Measurements from ENCODE around the gene ITPRIPL2. TPM values are rescaled to one million over a fixed set of nuclear protein-coding genes. Genes with fewer than 3 reads are reported as not detected.
A peak's percentile ranks its signal among the peaks of the same experiment; 100 is the strongest.

ITPRIPL2 gene
- total and polyA plus RNA-seq, 2 of the 13 experiments (the other 11 are each of a cell fraction or from before 2014, with no cell fraction given) = 5.9 to 12.6 TPM

- no peak for DNase-seq (ENCODE audit: low spot score)
- 39% methylated on average over 4 of the region's 4 CpGs for WGBS (ENCODE audit: low lambda C conversion rate)
- Histone ChIP-seq H4K20me1 (ENCODE audit: insufficient read depth, low read length) (no peaks in the 10 kb centered on the region), H3K9me3 (ENCODE audit: low read length) (no peaks in the 10 kb centered on the region), H3K4me1 (ENCODE audit: insufficient read depth, low read length) (no peaks in the 10 kb centered on the region), H3K4me3 (replicated peaks in 1 of 3; ENCODE audit: insufficient read depth in 1 of 3, low read depth in 2 of 3, low read length in 3 of 3) (no peak overlapping the region), H3K27me3 (ENCODE audit: control insufficient read depth in 1 of 2, insufficient read depth in 2 of 2, low read length in 2 of 2) (peaks cover 2 to 34% of the 10 kb centered on the region in 2 experiments; a peak in 4 of 5 replicates), H3K79me2 (ENCODE audit: insufficient read depth, low read length) (no peaks in the 10 kb centered on the region), H3K36me3 (replicated peaks in 1 of 2; ENCODE audit: control insufficient read depth in 1 of 2, insufficient read depth in 2 of 2, low read length in 2 of 2) (no peaks in the 10 kb centered on the region), H2AFZ (ENCODE audit: low read length) (no peak overlapping the region), H3K4me2 (ENCODE audit: low read depth, low read length) (no peak overlapping the region), H3K27ac (ENCODE audit: extremely low read length, insufficient read depth, low read length) (no peak overlapping the region), H3K9ac (ENCODE audit: insufficient read depth, low read depth, low read length) (no peak overlapping the region)
- ChIA-PET CTCF (ENCODE audit: low intra/inter-chr PET ratio, low total read pairs) (no interaction called here), POLR2A (no interaction called here)
- in situ Hi-C loops (cut with HindIII; ENCODE audit: extremely low pct_ligation_motif_present, low pct_unique_long_range_greater_than_20kb) (loop anchor here (10.0 kb wide), 1 partner anchor 57 kb away; no protein-coding TSS in a partner anchor), intact Hi-C loops (cut with micrococcal nuclease; ENCODE audit: unreplicated experiment) (no loop called here)
- FAIRE-seq = peak; percentile 40
- ATAC-seq = no peak
- TF ChIP-seq RBAK (CRISPR knock-in tag; IDR thresholded peaks at IDR 0.05) (peak; percentile 96), GFI1 (CRISPR knock-in tag; IDR thresholded peaks at IDR 0.05; ENCODE audit: borderline replicate concordance) (no peak)
- BruUV-seq (replicated peaks) = no TSS peak
Measured at GRCh38 chr16:19147627-19148026, 33.9 kb downstream of the ITPRIPL2 start.

- Histone ChIP-seq H3K79me2 (ENCODE audit: insufficient read depth, low read length) (no peaks in the 10 kb centered on the region), H4K20me1 (ENCODE audit: insufficient read depth, low read length) (no peaks in the 10 kb centered on the region), H3K27ac (ENCODE audit: extremely low read length, insufficient read depth, low read length) (no peak overlapping the region), H3K9me3 (ENCODE audit: low read length) (no peaks in the 10 kb centered on the region), H3K27me3 (ENCODE audit: control insufficient read depth in 1 of 2, insufficient read depth in 2 of 2, low read length in 2 of 2) (peaks cover 0 to 29% of the 10 kb centered on the region in 2 experiments; a peak in 3 of 5 replicates), H3K4me3 (replicated peaks in 1 of 3; ENCODE audit: insufficient read depth in 1 of 3, low read depth in 2 of 3, low read length in 3 of 3) (no peak overlapping the region), H3K36me3 (replicated peaks in 1 of 2; ENCODE audit: control insufficient read depth in 1 of 2, insufficient read depth in 2 of 2, low read length in 2 of 2) (no peaks in the 10 kb centered on the region), H3K4me1 (ENCODE audit: insufficient read depth, low read length) (no peaks in the 10 kb centered on the region), H2AFZ (ENCODE audit: low read length) (no peak overlapping the region), H3K9ac (ENCODE audit: insufficient read depth, low read depth, low read length) (no peak overlapping the region), H3K4me2 (ENCODE audit: low read depth, low read length) (no peak overlapping the region)
- FAIRE-seq = no peak
- ChIA-PET POLR2A (no interaction called here), CTCF (ENCODE audit: low intra/inter-chr PET ratio, low total read pairs) (no interaction called here)
- no TSS peak for BruUV-seq (replicated peaks)
- no peak for DNase-seq (ENCODE audit: low spot score)
- no peak for ATAC-seq
- in situ Hi-C loops (cut with HindIII; ENCODE audit: extremely low pct_ligation_motif_present, low pct_unique_long_range_greater_than_20kb) = loop anchor here (10.0 kb wide), 1 partner anchor 57 kb away; no protein-coding TSS in a partner anchor
- 28% methylated on average over 5 of the region's 5 CpGs for WGBS (ENCODE audit: low lambda C conversion rate)
- intact Hi-C loops (cut with micrococcal nuclease; ENCODE audit: unreplicated experiment) = no loop called here
- TF ChIP-seq MLLT10 (CRISPR knock-in tag; IDR thresholded peaks at IDR 0.05) (no peak), PLRG1 (conservative IDR thresholded peaks at IDR 0.05) (no peak), SPEN (CRISPR knock-in tag; IDR thresholded peaks at IDR 0.05; ENCODE audit: low read depth) (no peak), TEAD3 (CRISPR knock-in tag; optimal IDR thresholded peaks at IDR 0.05; ENCODE audit: borderline replicate concordance) (no peak), ESRRA (CRISPR knock-in tag; IDR thresholded peaks at IDR 0.05; ENCODE audit: low read depth) (no peak), MTA1 (CRISPR knock-in tag; IDR thresholded peaks at IDR 0.05; ENCODE audit: borderline replicate concordance) (no peak), SIN3A (IDR thresholded peaks at IDR 0.05; ENCODE audit: borderline replicate concordance, low read depth, low read length) (no peak), DDIT3 (CRISPR knock-in tag; IDR thresholded peaks at IDR 0.05) (no peak), CREBL2 (CRISPR knock-in tag; IDR thresholded peaks at IDR 0.05; ENCODE audit: borderline replicate concordance) (no peak), ZNF225 (CRISPR knock-in tag; IDR thresholded peaks at IDR 0.05) (no peak), NFKBIZ (CRISPR knock-in tag; IDR thresholded peaks at IDR 0.05) (no peak), MNT (IDR thresholded peaks at IDR 0.05) (no peak), RBM39 (IDR thresholded peaks at IDR 0.05; ENCODE audit: low read depth, low read length, poor library complexity, severe bottlenecking) (no peak), ZNF362 (CRISPR knock-in tag; IDR thresholded peaks at IDR 0.05; ENCODE audit: borderline replicate concordance) (no peak), ZEB1 (IDR thresholded peaks at IDR 0.05; ENCODE audit: insufficient replicate concordance, low read depth) (no peak)
Measured at GRCh38 chr16:19148189-19148588, 34.4 kb downstream of the ITPRIPL2 start.

All from HepG2 (cell line).